ENCODE measurements around the gene RNF151.

DNA sequence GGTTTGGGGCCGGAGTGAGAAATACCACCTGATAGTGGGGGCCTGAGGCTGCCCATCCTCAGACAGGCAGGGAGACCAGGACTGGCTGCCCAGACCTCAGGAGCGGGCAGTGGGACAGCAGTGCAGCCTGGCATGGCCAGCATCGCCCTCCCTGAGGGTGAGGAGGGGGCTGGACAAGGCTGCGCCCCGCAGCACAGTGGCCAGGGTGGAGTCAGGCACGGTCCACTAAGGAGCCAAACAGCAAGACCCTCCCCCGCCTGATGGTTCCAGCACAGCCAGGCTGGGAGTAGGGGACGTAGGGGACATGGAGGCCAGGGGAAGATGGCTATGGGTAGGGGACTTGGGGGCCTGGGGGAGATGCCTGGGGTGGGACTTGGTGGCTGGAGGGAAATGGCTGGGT, 39.7 kb downstream of the RNF151 start:
- TF ChIP-seq GZF1 (CRISPR knock-in tag; IDR thresholded peaks at IDR 0.05) (no peak), ZNF816 (CRISPR knock-in tag; IDR thresholded peaks at IDR 0.05; ENCODE audit: borderline replicate concordance) (no peak), UBTF (CRISPR knock-in tag; IDR thresholded peaks at IDR 0.05) (no peak), FIP1L1 (IDR thresholded peaks at IDR 0.05; ENCODE audit: borderline replicate concordance, insufficient read depth, low read depth, low read length) (no peak), CTCF (CRISPR knock-in tag; IDR thresholded peaks at IDR 0.05) (no peak), JUNB (CRISPR knock-in tag; IDR thresholded peaks at IDR 0.05; ENCODE audit: borderline replicate concordance) (no peak), CEBPB (IDR thresholded peaks at IDR 0.05; ENCODE audit: borderline replicate concordance, low read depth, low read length) (no peak), HMG20B (CRISPR knock-in tag; conservative IDR thresholded peaks at IDR 0.05) (no peak), ASH2L (IDR thresholded peaks at IDR 0.05; ENCODE audit: insufficient read length, low read depth, low read length) (no peak), MIER3 (CRISPR knock-in tag; IDR thresholded peaks at IDR 0.05; ENCODE audit: borderline replicate concordance) (no peak)
- TF ChIP-seq, protein P1, sequence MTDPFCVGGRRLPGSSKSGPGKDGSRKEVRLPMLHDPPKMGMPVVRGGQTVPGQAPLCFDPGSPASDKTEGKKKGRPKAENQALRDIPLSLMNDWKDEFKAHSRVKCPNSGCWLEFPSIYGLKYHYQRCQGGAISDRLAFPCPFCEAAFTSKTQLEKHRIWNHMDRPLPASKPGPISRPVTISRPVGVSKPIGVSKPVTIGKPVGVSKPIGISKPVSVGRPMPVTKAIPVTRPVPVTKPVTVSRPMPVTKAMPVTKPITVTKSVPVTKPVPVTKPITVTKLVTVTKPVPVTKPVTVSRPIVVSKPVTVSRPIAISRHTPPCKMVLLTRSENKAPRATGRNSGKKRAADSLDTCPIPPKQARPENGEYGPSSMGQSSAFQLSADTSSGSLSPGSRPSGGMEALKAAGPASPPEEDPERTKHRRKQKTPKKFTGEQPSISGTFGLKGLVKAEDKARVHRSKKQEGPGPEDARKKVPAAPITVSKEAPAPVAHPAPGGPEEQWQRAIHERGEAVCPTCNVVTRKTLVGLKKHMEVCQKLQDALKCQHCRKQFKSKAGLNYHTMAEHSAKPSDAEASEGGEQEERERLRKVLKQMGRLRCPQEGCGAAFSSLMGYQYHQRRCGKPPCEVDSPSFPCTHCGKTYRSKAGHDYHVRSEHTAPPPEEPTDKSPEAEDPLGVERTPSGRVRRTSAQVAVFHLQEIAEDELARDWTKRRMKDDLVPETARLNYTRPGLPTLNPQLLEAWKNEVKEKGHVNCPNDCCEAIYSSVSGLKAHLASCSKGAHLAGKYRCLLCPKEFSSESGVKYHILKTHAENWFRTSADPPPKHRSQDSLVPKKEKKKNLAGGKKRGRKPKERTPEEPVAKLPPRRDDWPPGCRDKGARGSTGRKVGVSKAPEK (CRISPR knock-in tag; IDR thresholded peaks at IDR 0.05; ENCODE audit: borderline replicate concordance): no peak
- TF ChIP-seq, protein P2, sequence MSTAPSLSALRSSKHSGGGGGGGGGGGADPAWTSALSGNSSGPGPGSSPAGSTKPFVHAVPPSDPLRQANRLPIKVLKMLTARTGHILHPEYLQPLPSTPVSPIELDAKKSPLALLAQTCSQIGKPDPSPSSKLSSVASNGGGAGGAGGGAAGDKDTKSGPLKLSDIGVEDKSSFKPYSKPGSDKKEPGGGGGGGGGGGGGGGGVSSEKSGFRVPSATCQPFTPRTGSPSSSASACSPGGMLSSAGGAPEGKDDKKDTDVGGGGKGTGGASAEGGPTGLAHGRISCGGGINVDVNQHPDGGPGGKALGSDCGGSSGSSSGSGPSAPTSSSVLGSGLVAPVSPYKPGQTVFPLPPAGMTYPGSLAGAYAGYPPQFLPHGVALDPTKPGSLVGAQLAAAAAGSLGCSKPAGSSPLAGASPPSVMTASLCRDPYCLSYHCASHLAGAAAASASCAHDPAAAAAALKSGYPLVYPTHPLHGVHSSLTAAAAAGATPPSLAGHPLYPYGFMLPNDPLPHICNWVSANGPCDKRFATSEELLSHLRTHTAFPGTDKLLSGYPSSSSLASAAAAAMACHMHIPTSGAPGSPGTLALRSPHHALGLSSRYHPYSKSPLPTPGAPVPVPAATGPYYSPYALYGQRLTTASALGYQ (CRISPR knock-in tag; IDR thresholded peaks at IDR 0.05): no peak

Measured in HepG2 (cell line).